GM21528 (cell line): ENCODE data around the gene POLE3.
"Not testable (repeated sequence)": the region's sequence is repeated elsewhere in the genome, so short reads cannot be mapped to it uniquely, and the experiment has no call there.

Source experiments
- ATAC-seq: cut with Tn5 transposase; IDR thresholded peaks from one replicate; pipeline ENCODE4 v1.9.1; 2021; ENCODE audit warnings: mild to moderate bottlenecking, moderate library complexity; ENCODE audit not compliant: unreplicated experiment, low FRiP score

POLE3 gene

GRCh38 chr9:113410207-113410864 is at the start of gene POLE3, which contains the start of gene C9orf43:
Gene POLE3 (minus strand): TSS chr9:113410675. CDS start chr9:113410293, 382 bp downstream.
Gene C9orf43 (plus strand): TSS chr9:113410747. CDS start chr9:113413494, 2,747 bp downstream.
- peak; percentile 90 for ATAC-seq

GRCh38 chr9:113456235-113456634 is 45.8 kb upstream of the POLE3 start:
- ATAC-seq = no peak

- ATAC-seq = no peak
Observed at GRCh38 chr9:113454914-113455761, 44.7 kb upstream of the POLE3 start.

- ATAC-seq = no peak
Observed at GRCh38 chr9:113452113-113452605, 41.7 kb upstream of the POLE3 start.

GRCh38 chr9:113449376-113449775 is 38.9 kb upstream of the POLE3 start:
- no peak for ATAC-seq

GRCh38 chr9:113446323-113446740 is 35.9 kb upstream of the POLE3 start:
- ATAC-seq = no peak

- no peak for ATAC-seq
Observed at GRCh38 chr9:113444736-113445135, 34.3 kb upstream of the POLE3 start.

GRCh38 chr9:113437716-113438115 is 27.2 kb upstream of the POLE3 start:
- not testable (repeated sequence) for ATAC-seq

- ATAC-seq = no peak
Observed at GRCh38 chr9:113436728-113437515, 26.4 kb upstream of the POLE3 start.

GRCh38 chr9:113431191-113431590 is 20.7 kb upstream of the POLE3 start:
- ATAC-seq = no peak

GRCh38 chr9:113428062-113428615 is 17.7 kb upstream of the POLE3 start:
- ATAC-seq = no peak

- no peak for ATAC-seq
Observed at GRCh38 chr9:113427629-113428028, 17.2 kb upstream of the POLE3 start.

GRCh38 chr9:113426701-113427100 is 16.2 kb upstream of the POLE3 start:
- ATAC-seq = no peak

- no peak for ATAC-seq
Observed at GRCh38 chr9:113425072-113425471, 14.6 kb upstream of the POLE3 start.

- ATAC-seq = no peak
Observed at GRCh38 chr9:113421726-113422125, 11.3 kb upstream of the POLE3 start.

- no peak for ATAC-seq
Observed at GRCh38 chr9:113417370-113417769, 6.9 kb upstream of the POLE3 start.

GRCh38 chr9:113416149-113416721 is 5.8 kb upstream of the POLE3 start:
- ATAC-seq = peak; percentile 94

GRCh38 chr9:113409883-113410206 is 630 bp downstream of the POLE3 start:
- no peak for ATAC-seq

- ATAC-seq = no peak
Observed at GRCh38 chr9:113409481-113409880, 994 bp downstream of the POLE3 start.

GRCh38 chr9:113406873-113407511 is 3.5 kb downstream of the POLE3 start:
- ATAC-seq = not testable (repeated sequence)
